MG63 (cell line): Measurements from ENCODE around the gene F2RL2. TPM values are rescaled to one million over a fixed set of nuclear protein-coding genes. Genes with fewer than 3 reads are reported as not detected.

Experiments used
- DNase-seq: peaks from one replicate; pipeline ENCODE4 v3.0.0-alpha.2; 2020
- H3K27me3 ChIP-seq: fragments of 250-450 bp; sonication (Bioruptor Pico); 2 replicates; pipeline ENCODE4 v1.5.1; 2020; ENCODE audit warnings: mild to moderate bottlenecking, moderate library complexity
- H3K36me3 ChIP-seq: fragments of 250-450 bp; sonication (Bioruptor Pico); 2 replicates; pipeline ENCODE4 v1.5.1; 2020; ENCODE audit warnings: mild to moderate bottlenecking, moderate library complexity
- H3K4me3 ChIP-seq: fragments of 250-450 bp; sonication (Bioruptor Pico); 2 replicates; pipeline ENCODE4 v1.5.1; 2020; ENCODE audit warnings: mild to moderate bottlenecking, moderate library complexity
- H3K9me3 ChIP-seq: fragments of 250-450 bp; sonication (Bioruptor Pico); 2 replicates; pipeline ENCODE4 v1.5.1; 2020; ENCODE audit warnings: mild to moderate bottlenecking, moderate library complexity
- total RNA-seq: library from RNA; depleted of rRNA; stranded (reverse); fragments of >200 nt; shearing (Covaris generic); gene quantifications from 2 replicates; pipeline ENCODE4 v1.2.3, GENCODE V29; 2014; ENCODE audit warnings: low replicate concordance; rRNA removed

F2RL2 gene
- total RNA-seq, 1 experiment from 2014 or later: 0.20 TPM

GRCh38 chr5:76576450-76576849 is 46.8 kb downstream of the F2RL2 start:
- Histone ChIP-seq H3K36me3 (no peaks in the 10 kb centered on the region), H3K4me3 (no peak overlapping the region), H3K9me3 (no peaks in the 10 kb centered on the region), H3K27me3 (no peaks in the 10 kb centered on the region)
- no peak for DNase-seq

- Histone ChIP-seq H3K36me3 (no peaks in the 10 kb centered on the region), H3K27me3 (0 out of 2 replicates have a peak, but pooled peaks cover 4% of the 10 kb centered on the region), H3K9me3 (no peaks in the 10 kb centered on the region), H3K4me3 (no peak overlapping the region)
- no peak for DNase-seq
Observed at GRCh38 chr5:76571559-76571958, 51.6 kb downstream of the F2RL2 start.

GRCh38 chr5:76570153-76570552 is 53.0 kb downstream of the F2RL2 start:
- Histone ChIP-seq H3K27me3 (0 out of 2 replicates have a peak, but pooled peaks cover 4% of the 10 kb centered on the region), H3K36me3 (no peaks in the 10 kb centered on the region), H3K9me3 (no peaks in the 10 kb centered on the region), H3K4me3 (no peak overlapping the region)
- DNase-seq: no peak

Other genes with a start within 250 kb of the F2RL2 start
- 4.1 and 12.3 TPM in 2 replicates for gene IQGAP2, start 220.1 kb downstream of the F2RL2 start, total RNA-seq
- 12.5 and 13.4 TPM in 2 replicates for gene F2R, start 92.7 kb upstream of the F2RL2 start, total RNA-seq
- 1.2 TPM in 2 replicates for gene F2RL1, start 195.6 kb upstream of the F2RL2 start, total RNA-seq
- gene S100Z, start 226.6 kb upstream of the F2RL2 start, total RNA-seq: not detected in 2 replicates